Gastroesophageal sphincter (tissue), 4 donors: ENCODE data around the gene LACTBL1. TPM values are rescaled to one million over a fixed set of nuclear protein-coding genes. Genes with fewer than 3 reads are reported as not detected.

ENCODE experiments used
- ATAC-seq: fragments of 150-250 bp; one replicate; pipeline ENCODE4 v1.9.1; 2016; ENCODE audit warnings: mild to moderate bottlenecking, moderate library complexity
- H3K27ac ChIP-seq, 4 donors: fragments of 200-600 bp; sonication (generic) in 3 of 4; 1 replicate in 3 of 4; 2 replicates in 1 of 4; pipeline ENCODE4 v1.5.1; 2016 to 2019
- H3K27me3 ChIP-seq: fragments of 200-600 bp; sonication (generic); one replicate; pipeline ENCODE4 v1.5.1; 2019
- H3K36me3 ChIP-seq, 2 donors: fragments of 200-600 bp; sonication (generic); one replicate each; pipeline ENCODE4 v1.5.1; 2019; ENCODE audit warnings: control low read depth in 1 of 2
- H3K4me1 ChIP-seq, 3 donors: fragments of 200-600 bp; sonication (generic); 1 replicate in 2 of 3; 2 replicates in 1 of 3; pipeline ENCODE4 v1.5.1; 2016 to 2019; ENCODE audit warnings: control low read depth in 2 of 3
- H3K4me3 ChIP-seq, 2 donors: fragments of 200-600 bp; sonication (generic); one replicate each; pipeline ENCODE4 v1.5.1; 2019; ENCODE audit warnings: mild to moderate bottlenecking in 1 of 2, moderate library complexity in 1 of 2
- H3K9me3 ChIP-seq, 3 donors: fragments of 200-600 bp; sonication (generic); one replicate each; pipeline ENCODE4 v1.5.1; 2017 to 2019; ENCODE audit warnings: control low read depth in 2 of 3
- CTCF ChIP-seq, 4 experiments: fragments of 200-600 bp in 2 of 4; fragments of 450-650 bp in 2 of 4; sonication (generic) in 1 of 4; IDR thresholded peaks; one replicate each; pipeline ENCODE4 v1.5.1; 2017 to 2019; ENCODE audit warnings: antibody characterized with exemption in 4 of 4, mild to moderate bottlenecking in 2 of 4, moderate library complexity in 2 of 4
- EP300 ChIP-seq: sonication (generic); formaldehyde crosslinking; IDR thresholded peaks from one replicate; pipeline ENCODE4 v1.6.1; 2017; ENCODE audit warnings: antibody characterized with exemption, mild to moderate bottlenecking
- POLR2A ChIP-seq, 2 donors: fragments of 450-650 bp; IDR thresholded peaks; one replicate each; pipeline ENCODE4 v1.6.1; 2017; ENCODE audit warnings: antibody characterized with exemption in 2 of 2, mild to moderate bottlenecking in 2 of 2, moderate library complexity in 1 of 2
- POLR2AphosphoS5 ChIP-seq: sonication (generic); formaldehyde crosslinking; IDR thresholded peaks from one replicate; pipeline ENCODE4 v1.6.1; 2017; ENCODE audit warnings: antibody characterized with exemption
- WGBS, 2 donors: methylation state at CpG; one replicate each; pipeline ENCODE4 v1.1.5; 2018; ENCODE audit warnings: low coverage in 1 of 2; 5-methylcytosine and 5-hydroxymethylcytosine counted together
- total RNA-seq, 4 donors: library from RNA; depleted of rRNA; stranded (reverse); fragments of >200 nt; gene quantifications; one replicate each; pipeline ENCODE4 v1.1.0, GENCODE V29; 2016

The LACTBL1 gene
- total RNA-seq, 4 donors from 2014 or later = not detected

GRCh38 chr1:22941257-22941656 lies 31.4 kb downstream of the LACTBL1 start:
- no peaks in the 10 kb centered on the region for H3K4me1 ChIP-seq
- H3K27me3 ChIP-seq = peaks cover 27% of the 10 kb centered on the region
- no peak for ATAC-seq
- H3K9me3 ChIP-seq = peaks cover 0 to 21% (median 0%) of the 10 kb centered on the region in 3 donors
- WGBS, 2 donors = 40 to 66% methylated on average over 2 of the region's 2 CpGs
- no peak overlapping the region for H3K27ac ChIP-seq
- TF ChIP-seq CTCF (IDR thresholded peaks at IDR 0.05) (no peak), EP300 (no peak), POLR2AphosphoS5 (no peak), POLR2A (IDR thresholded peaks at IDR 0.05) (no peak)
- no peak overlapping the region for H3K4me3 ChIP-seq
- H3K36me3 ChIP-seq = no peaks in the 10 kb centered on the region

- ATAC-seq = no peak
- TF ChIP-seq EP300 (no peak), POLR2A (IDR thresholded peaks at IDR 0.05) (no peak), CTCF (IDR thresholded peaks at IDR 0.05) (no peak), POLR2AphosphoS5 (no peak)
- no peaks in the 10 kb centered on the region for H3K4me1 ChIP-seq
- H3K27ac ChIP-seq = no peak overlapping the region
- peaks cover 0 to 38% (median 0%) of the 10 kb centered on the region in 3 donors for H3K9me3 ChIP-seq
- WGBS, 2 donors = 31% methylated on average over 2 of the region's 2 CpGs; no CpG with 5 or more reads in 1 of the 2 donors
- H3K36me3 ChIP-seq = no peaks in the 10 kb centered on the region
- no peak overlapping the region for H3K4me3 ChIP-seq
- no peaks in the 10 kb centered on the region for H3K27me3 ChIP-seq
These were observed 36.0 kb downstream of the LACTBL1 start for GRCh38 chr1:22936681-22937080.

GRCh38 chr1:22935433-22935832 lies 37.2 kb downstream of the LACTBL1 start:
- Histone ChIP-seq H3K4me1 (no peaks in the 10 kb centered on the region), H3K9me3 (peaks cover 0 to 31% (median 0%) of the 10 kb centered on the region in 3 donors), H3K27ac (no peak overlapping the region), H3K36me3 (no peaks in the 10 kb centered on the region), H3K27me3 (peaks cover 3% of the 10 kb centered on the region), H3K4me3 (no peak overlapping the region)
- ATAC-seq = no peak
- 100% methylated on average over 3 of the region's 3 CpGs for WGBS, 2 donors
- TF ChIP-seq POLR2AphosphoS5 = no peak
- no peak for TF ChIP-seq CTCF (IDR thresholded peaks at IDR 0.05)
- no peak for TF ChIP-seq POLR2A (IDR thresholded peaks at IDR 0.05)
- no peak for TF ChIP-seq EP300

- H3K4me3 ChIP-seq = no peak overlapping the region
- no peaks in the 10 kb centered on the region for H3K4me1 ChIP-seq
- no peak overlapping the region for H3K27ac ChIP-seq
- 31 to 52% methylated on average over 2 to 4 of the region's 4 CpGs for WGBS, 2 donors
- H3K27me3 ChIP-seq = peaks cover 8% of the 10 kb centered on the region
- H3K9me3 ChIP-seq = peaks cover 0 to 23% (median 0%) of the 10 kb centered on the region in 3 donors
- TF ChIP-seq POLR2AphosphoS5 (no peak), CTCF (IDR thresholded peaks at IDR 0.05) (no peak), POLR2A (IDR thresholded peaks at IDR 0.05) (no peak), EP300 (no peak)
- H3K36me3 ChIP-seq = no peaks in the 10 kb centered on the region
- ATAC-seq = no peak
These were observed 39.7 kb downstream of the LACTBL1 start for GRCh38 chr1:22932803-22933470.

- Histone ChIP-seq H3K36me3 (no peaks in the 10 kb centered on the region), H3K4me1 (no peaks in the 10 kb centered on the region), H3K9me3 (peaks cover 0 to 11% (median 0%) of the 10 kb centered on the region in 3 donors), H3K27ac (no peak overlapping the region), H3K4me3 (no peak overlapping the region), H3K27me3 (peaks cover 32% of the 10 kb centered on the region)
- WGBS, 2 donors = 63 to 67% methylated on average over 5 to 6 of the region's 11 CpGs
- TF ChIP-seq EP300 = no peak
- TF ChIP-seq CTCF (IDR thresholded peaks at IDR 0.05) = peak in 3 of 4 experiments; percentile 56 to 88 (median 65)
- ATAC-seq = no peak
These were observed 42.3 kb downstream of the LACTBL1 start for GRCh38 chr1:22930240-22930912.
